HEK293T (cell line): ENCODE measurements around the gene PHLDA3.

Experiments used
- CTCF ChIA-PET: fragments of 350-600 bp; formaldehyde crosslinking; extraction: SDS; loops from one replicate; lab custom pipeline; 2021; ENCODE audit warnings: antibody characterized with exemption, inconsistent platforms; lab: Yijun Ruan, JAX
- POLR2A ChIA-PET: fragments of 350-600 bp; formaldehyde crosslinking; extraction: SDS; loops from one replicate; lab custom pipeline; 2020; ENCODE audit warnings: antibody characterized with exemption, inconsistent platforms; lab: Yijun Ruan, JAX
- DNase-seq: peaks from one replicate; pipeline ENCODE4 v3.0.0; 2012; ENCODE audit warnings: mixed read lengths; ENCODE audit errors: extremely low spot score
- ARNT ChIP-seq: fragments of 450-650 bp; IDR thresholded peaks from 2 replicates; pipeline ENCODE4 v1.6.1; 2017; ENCODE audit warnings: mild to moderate bottlenecking
- BHLHE40 ChIP-seq: fragments of 450-650 bp; IDR thresholded peaks from 2 replicates; pipeline ENCODE4 v1.6.1; 2016; ENCODE audit warnings: mild to moderate bottlenecking, moderate library complexity, borderline replicate concordance
- CTBP1 ChIP-seq: fragments of 450-650 bp; IDR thresholded peaks from 2 replicates; pipeline ENCODE4 v1.6.1; 2016; ENCODE audit warnings: borderline replicate concordance
- ELF4 ChIP-seq: fragments of 450-650 bp; IDR thresholded peaks from 2 replicates; pipeline ENCODE4 v1.6.1; 2017; ENCODE audit warnings: antibody characterized with exemption
- FOXA1 ChIP-seq: fragments of 450-650 bp; IDR thresholded peaks from 2 replicates; pipeline ENCODE4 v1.6.1; 2016; ENCODE audit warnings: mild to moderate bottlenecking
- FOXK2 ChIP-seq: fragments of 450-650 bp; IDR thresholded peaks from 2 replicates; pipeline ENCODE4 v1.6.1; 2016; ENCODE audit warnings: mild to moderate bottlenecking
- FOXM1 ChIP-seq: fragments of 450-650 bp; IDR thresholded peaks from 2 replicates; pipeline ENCODE4 v1.6.1; 2017; ENCODE audit warnings: mild to moderate bottlenecking, borderline replicate concordance
- HDGF ChIP-seq: fragments of 450-650 bp; IDR thresholded peaks from 2 replicates; pipeline ENCODE4 v1.6.1; 2017; ENCODE audit warnings: antibody characterized with exemption, borderline replicate concordance
- L3MBTL2 ChIP-seq: fragments of 450-650 bp; conservative IDR thresholded peaks from 2 replicates; pipeline ENCODE4 v1.6.1; 2016; ENCODE audit warnings: mild to moderate bottlenecking
- LEF1 ChIP-seq: fragments of 450-650 bp; IDR thresholded peaks from 2 replicates; pipeline ENCODE4 v1.6.1; 2017; ENCODE audit warnings: mild to moderate bottlenecking, borderline replicate concordance
- NFRKB ChIP-seq: fragments of 450-650 bp; IDR thresholded peaks from 2 replicates; pipeline ENCODE4 v1.6.1; 2016; ENCODE audit warnings: mild to moderate bottlenecking, moderate library complexity
- SP1 ChIP-seq: fragments of 450-650 bp; IDR thresholded peaks from 2 replicates; pipeline ENCODE4 v1.6.1; 2017
- SUZ12 ChIP-seq: fragments of 450-650 bp; IDR thresholded peaks from 2 replicates; pipeline ENCODE4 v1.6.1; 2016; ENCODE audit warnings: mild to moderate bottlenecking
- TARDBP ChIP-seq: fragments of 450-650 bp; IDR thresholded peaks from 2 replicates; pipeline ENCODE4 v1.6.1; 2016
- ZNF384 ChIP-seq: fragments of 450-650 bp; IDR thresholded peaks from 2 replicates; pipeline ENCODE4 v1.6.1; 2016
- TF ChIP-seq, protein P1 (sequence below): fragments of 450-650 bp; IDR thresholded peaks from 2 replicates; pipeline ENCODE4 v1.6.1; 2016

Gene PHLDA3

DNA sequence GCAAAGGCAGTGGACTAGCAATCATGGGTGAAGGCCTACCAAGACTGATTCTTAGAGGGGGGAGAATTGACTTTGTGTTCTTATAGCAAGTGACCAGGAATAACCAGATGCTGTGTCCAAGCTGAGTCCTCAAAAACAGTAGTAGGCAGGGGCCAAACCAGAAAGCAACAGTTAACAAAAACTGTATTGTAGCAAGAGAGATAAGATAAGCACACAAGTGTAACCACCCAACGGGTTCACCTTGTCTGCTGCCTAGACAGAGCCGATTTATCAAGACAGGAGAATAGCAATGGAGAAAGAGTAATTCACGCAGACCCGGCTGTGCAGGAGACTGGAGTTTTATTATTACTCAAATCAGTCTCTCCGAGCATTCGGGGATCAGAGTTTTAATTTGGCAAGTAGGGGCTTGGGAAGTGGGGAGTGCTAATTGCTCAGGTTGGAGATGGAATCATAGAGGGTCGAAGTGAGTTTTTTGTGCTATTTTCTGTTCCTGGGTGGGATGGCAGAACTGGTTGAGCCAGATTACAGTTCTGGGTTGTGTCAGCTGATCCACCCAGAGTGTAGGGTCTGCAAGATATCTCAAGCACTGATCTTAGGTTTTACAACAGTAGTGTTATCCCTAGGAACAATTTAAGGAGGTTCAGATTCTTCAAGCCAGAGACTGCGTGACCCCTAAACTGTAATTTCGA lies 46.2 kb upstream of the PHLDA3 start:
- no peak for DNase-seq
- ChIA-PET CTCF (interaction anchor here (1.0 to 2.3 kb wide), 5 partner anchors 33 to 80 kb away, joined by 3 to 7 read pairs (median 4); no protein-coding TSS in a partner anchor), POLR2A (interaction anchor here (1.5 kb wide), 1 partner anchor 33 kb away, joined by 4 read pairs; no protein-coding TSS in a partner anchor)
- TF ChIP-seq, protein P1, sequence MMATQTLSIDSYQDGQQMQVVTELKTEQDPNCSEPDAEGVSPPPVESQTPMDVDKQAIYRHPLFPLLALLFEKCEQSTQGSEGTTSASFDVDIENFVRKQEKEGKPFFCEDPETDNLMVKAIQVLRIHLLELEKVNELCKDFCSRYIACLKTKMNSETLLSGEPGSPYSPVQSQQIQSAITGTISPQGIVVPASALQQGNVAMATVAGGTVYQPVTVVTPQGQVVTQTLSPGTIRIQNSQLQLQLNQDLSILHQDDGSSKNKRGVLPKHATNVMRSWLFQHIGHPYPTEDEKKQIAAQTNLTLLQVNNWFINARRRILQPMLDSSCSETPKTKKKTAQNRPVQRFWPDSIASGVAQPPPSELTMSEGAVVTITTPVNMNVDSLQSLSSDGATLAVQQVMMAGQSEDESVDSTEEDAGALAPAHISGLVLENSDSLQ = no peak
- TF ChIP-seq LEF1 = no peak
- TF ChIP-seq SUZ12 = no peak
- no peak for TF ChIP-seq TARDBP
- no peak for TF ChIP-seq SP1
- no peak for TF ChIP-seq ZNF384
- no peak for TF ChIP-seq NFRKB
- no peak for TF ChIP-seq FOXK2
- TF ChIP-seq HDGF = no peak
- TF ChIP-seq FOXA1 = no peak
- TF ChIP-seq ELF4 = no peak
- no peak for TF ChIP-seq BHLHE40
- TF ChIP-seq FOXM1 = no peak
- TF ChIP-seq L3MBTL2 = no peak

DNA sequence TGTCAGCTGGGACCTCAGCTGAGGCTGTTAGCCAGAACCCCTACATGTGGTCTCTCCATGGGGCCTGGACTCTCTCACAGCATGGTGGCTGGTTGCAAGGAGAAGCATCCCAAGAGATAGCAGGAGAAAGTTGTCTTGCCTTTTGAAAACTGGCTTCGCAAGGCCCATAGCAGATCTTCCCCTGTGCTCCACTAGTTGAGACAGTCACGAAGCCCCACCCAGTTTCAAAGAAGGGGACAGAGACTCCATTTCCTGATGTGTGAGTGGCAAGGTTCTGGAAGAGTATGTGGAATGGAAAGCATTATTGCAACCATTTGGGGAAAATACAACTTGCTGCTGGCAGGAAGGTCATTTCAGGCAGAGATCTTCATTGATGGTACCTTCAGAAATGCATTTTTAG lies 45.5 kb upstream of the PHLDA3 start:
- POLR2A ChIA-PET = interaction anchor here (2.0 kb wide), 1 partner anchor 32 kb away, joined by 10 read pairs; no protein-coding TSS in a partner anchor
- TF ChIP-seq BHLHE40 = no peak
- no peak for TF ChIP-seq SP1
- TF ChIP-seq, protein P1 = no peak
- TF ChIP-seq FOXM1 = no peak
- no peak for TF ChIP-seq NFRKB
- TF ChIP-seq ZNF384 = no peak
- no peak for TF ChIP-seq FOXK2
- TF ChIP-seq FOXA1 = no peak
- no peak for TF ChIP-seq ARNT
- no peak for TF ChIP-seq LEF1
- no peak for TF ChIP-seq HDGF
- TF ChIP-seq ELF4 = no peak
- TF ChIP-seq SUZ12 = no peak
- TF ChIP-seq CTBP1 = no peak
- no peak for TF ChIP-seq TARDBP
- no peak for TF ChIP-seq L3MBTL2
- CTCF ChIA-PET = interaction anchor here (0.6 to 5.8 kb wide), 6 partner anchors 11 to 66 kb away, joined by 3 to 135 read pairs (median 18); partner anchors contain the start of gene PHLDA3
- DNase-seq = no peak

DNA sequence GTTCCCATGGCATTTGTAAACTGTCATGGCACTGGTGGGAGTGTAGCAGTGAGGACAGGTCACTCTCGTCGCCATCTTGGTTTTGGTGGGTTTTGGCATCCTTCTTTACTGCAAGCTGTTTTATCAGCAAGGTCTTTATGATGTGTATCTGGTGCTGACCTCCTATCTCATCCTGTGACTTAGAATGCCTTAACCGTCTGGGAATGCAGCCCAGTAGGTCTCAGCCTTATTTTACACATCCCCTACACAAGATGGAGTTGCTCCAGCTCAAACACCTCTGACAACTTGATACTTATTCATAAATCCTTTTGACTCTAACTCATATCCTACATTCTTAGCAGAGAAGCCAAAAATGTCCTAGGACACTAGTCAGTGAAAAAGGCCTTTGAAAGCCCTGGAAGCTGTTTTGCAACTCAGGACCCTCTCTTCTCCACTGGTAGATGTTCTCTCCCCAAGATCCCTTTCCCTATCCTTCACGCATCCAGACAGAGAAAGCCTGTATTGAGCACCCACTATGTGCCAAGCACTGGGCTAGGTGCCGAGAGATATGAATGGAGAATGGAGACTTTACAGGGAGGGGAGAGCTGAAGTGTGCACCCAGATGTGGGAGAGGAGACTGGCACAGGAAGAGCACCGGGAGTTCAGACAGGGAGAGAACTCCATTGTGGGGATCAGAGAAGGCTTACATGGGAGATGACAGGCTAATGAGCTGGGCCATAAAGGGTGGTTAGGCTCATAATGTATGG lies 44.7 kb upstream of the PHLDA3 start:
- DNase-seq = no peak
- POLR2A ChIA-PET = interaction anchor here (0.8 to 2.7 kb wide), 6 partner anchors 10 to 65 kb away, joined by 3 to 11 read pairs (median 4); partner anchors contain the start of gene PHLDA3
- TF ChIP-seq BHLHE40 (no peak), ARNT (no peak), ELF4 (no peak), SP1 (no peak), FOXK2 (no peak), HDGF (no peak), FOXM1 (no peak)
- CTCF ChIA-PET = interaction anchor here (0.6 to 5.8 kb wide), 25 partner anchors 9 to 199 kb away, joined by 3 to 135 read pairs (median 5); partner anchors contain the start of genes NAV1 and PHLDA3

- no peak for TF ChIP-seq CTBP1
- no peak for TF ChIP-seq HDGF
- TF ChIP-seq FOXA1 = no peak
- no peak for TF ChIP-seq ARNT
- TF ChIP-seq TARDBP = no peak
- no peak for TF ChIP-seq SUZ12
- TF ChIP-seq, protein P1 = no peak
- DNase-seq = no peak
Observed at GRCh38 chr1:201511941-201512539, 43.1 kb upstream of the PHLDA3 start.

GRCh38 chr1:201511396-201511940 lies 42.5 kb upstream of the PHLDA3 start:
- POLR2A ChIA-PET = interaction anchor here (0.7 to 2.7 kb wide), 3 partner anchors 7 to 63 kb away, joined by 3 to 11 read pairs (median 4); no protein-coding TSS in a partner anchor

More at GRCh38 chr1:201511941-201512539, 43.1 kb upstream of the PHLDA3 start:
- POLR2A ChIA-PET = interaction anchor here (0.7 to 2.7 kb wide), 4 partner anchors 8 to 64 kb away, joined by 3 to 11 read pairs (median 7); no protein-coding TSS in a partner anchor
- CTCF ChIA-PET = interaction anchor here (0.6 to 5.8 kb wide), 24 partner anchors 9 to 880 kb away, joined by 3 to 135 read pairs (median 5); partner anchors contain the start of gene NAV1

More at GRCh38 chr1:201511396-201511940, 42.5 kb upstream of the PHLDA3 start:
- TF ChIP-seq TARDBP = no peak
- TF ChIP-seq HDGF = no peak
- TF ChIP-seq CTBP1 = no peak
- no peak for TF ChIP-seq ARNT
- TF ChIP-seq, protein P1 = no peak
- no peak for TF ChIP-seq L3MBTL2
- TF ChIP-seq BHLHE40 = no peak
- no peak for TF ChIP-seq NFRKB
- TF ChIP-seq SUZ12 = no peak
- no peak for TF ChIP-seq FOXK2
- DNase-seq = no peak
- CTCF ChIA-PET = interaction anchor here (0.6 to 5.8 kb wide), 7 partner anchors 9 to 243 kb away, joined by 3 to 135 read pairs (median 11); no protein-coding TSS in a partner anchor
